Stomach smooth muscle (tissue), 2 donors: ENCODE measurements around the gene SMARCA4.

Experiments used
- H3K27ac ChIP-seq: one replicate; pipeline ENCODE4 v1.7.0; 2013; ENCODE audit warnings: mild to moderate bottlenecking, low read length, inconsistent platforms
- H3K27me3 ChIP-seq, 2 donors: one replicate each; pipeline ENCODE4 v1.7.0; 2013; ENCODE audit warnings: low read length in 2 of 2; ENCODE audit not compliant: insufficient read depth in 2 of 2, control insufficient read depth in 1 of 2
- H3K36me3 ChIP-seq, 2 donors: one replicate each; pipeline ENCODE4 v1.7.0; 2013; ENCODE audit warnings: low read length in 2 of 2; ENCODE audit not compliant: control insufficient read depth in 2 of 2, insufficient read depth in 2 of 2
- H3K4me1 ChIP-seq: one replicate; pipeline ENCODE4 v1.7.0; 2013; ENCODE audit warnings: low read length; ENCODE audit not compliant: control insufficient read depth, insufficient read depth
- H3K4me3 ChIP-seq, 2 donors: one replicate each; pipeline ENCODE4 v1.7.0; 2013; ENCODE audit warnings: low read length in 2 of 2
- H3K9ac ChIP-seq, 2 donors: one replicate each; pipeline ENCODE4 v1.7.0; 2013; ENCODE audit warnings: low read length in 2 of 2, mild to moderate bottlenecking in 1 of 2
- H3K9me3 ChIP-seq, 2 donors: one replicate each; pipeline ENCODE4 v1.7.0; 2013; ENCODE audit warnings: low read length in 2 of 2; ENCODE audit not compliant: control insufficient read depth in 2 of 2
- donor health status: healthy.
- donor health status: Pancreatic carcinoma.

The SMARCA4 gene

DNA sequence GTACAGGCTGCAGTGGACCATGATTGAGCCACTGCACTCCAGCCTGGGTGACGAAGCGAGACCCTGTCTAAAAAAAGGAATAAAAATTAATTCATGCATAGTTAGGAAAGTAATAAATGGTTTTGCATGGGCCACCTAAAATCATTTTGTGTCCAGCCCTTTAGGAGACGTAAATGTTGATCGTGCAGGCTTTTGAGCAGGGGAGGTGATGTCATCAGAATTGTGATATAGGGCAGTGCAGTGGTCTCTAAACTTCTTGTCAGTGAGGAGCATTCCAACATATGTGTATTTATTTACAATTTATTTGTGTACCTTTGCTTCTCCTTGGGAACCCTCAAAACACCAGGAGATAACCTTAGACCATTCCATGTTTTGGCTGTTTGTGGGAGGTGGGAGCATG, 3.0 kb downstream of the SMARCA4 start:
- no peaks in the 10 kb centered on the region for H3K27me3 ChIP-seq
- no peak overlapping the region for H3K9ac ChIP-seq
- H3K27ac ChIP-seq: no peak overlapping the region
- no peaks in the 10 kb centered on the region for H3K9me3 ChIP-seq
- peaks cover 11% of the 10 kb centered on the region for H3K4me1 ChIP-seq
- no peak overlapping the region for H3K4me3 ChIP-seq
- H3K36me3 ChIP-seq: no peaks in the 10 kb centered on the region

DNA sequence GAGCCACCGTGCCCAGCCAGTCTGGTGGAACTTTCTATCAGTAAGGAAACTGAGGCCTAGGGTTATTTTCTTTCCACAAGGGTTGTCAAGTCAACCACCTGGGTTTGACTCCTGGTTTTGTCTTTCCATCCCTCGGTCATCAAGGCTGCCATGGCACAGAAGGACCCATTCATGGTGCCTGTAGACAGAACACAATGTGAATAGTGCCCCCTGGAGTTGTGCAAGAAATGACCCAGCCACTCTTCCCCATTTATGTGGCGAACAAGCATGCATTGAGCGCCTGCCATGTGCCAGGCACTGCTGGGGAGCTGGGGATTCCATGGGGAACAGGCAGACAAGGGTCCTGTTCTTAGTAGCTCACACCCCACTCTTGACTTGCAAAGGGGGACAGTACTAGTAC, 4.1 kb downstream of the SMARCA4 start:
- H3K4me3 ChIP-seq: no peak overlapping the region
- peaks cover 10% of the 10 kb centered on the region for H3K4me1 ChIP-seq
- H3K9ac ChIP-seq: no peak overlapping the region
- H3K36me3 ChIP-seq: no peaks in the 10 kb centered on the region
- no peak overlapping the region for H3K27ac ChIP-seq
- no peaks in the 10 kb centered on the region for H3K9me3 ChIP-seq
- H3K27me3 ChIP-seq: no peaks in the 10 kb centered on the region

DNA sequence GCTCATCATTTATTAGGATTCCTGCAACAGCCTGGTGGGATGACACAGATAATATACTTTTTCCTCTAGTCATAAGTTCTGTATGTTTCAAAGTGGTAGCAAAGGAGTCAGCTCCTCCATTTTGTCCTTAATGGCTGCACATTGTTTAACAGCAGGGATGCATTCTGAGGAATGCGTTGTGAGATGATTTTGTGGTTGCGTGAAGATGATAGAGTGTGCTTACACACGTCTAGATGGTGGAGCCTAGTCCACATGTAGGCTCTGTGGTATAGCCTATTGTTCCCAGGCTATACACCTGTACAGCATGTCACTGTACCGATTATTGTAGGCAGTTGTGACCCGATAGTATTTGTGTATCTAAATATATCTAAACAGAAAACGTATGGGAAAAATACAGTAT, 4.6 kb downstream of the SMARCA4 start:
- H3K9me3 ChIP-seq: no peaks in the 10 kb centered on the region
- H3K27ac ChIP-seq: no peak overlapping the region
- H3K9ac ChIP-seq: no peak overlapping the region
- no peaks in the 10 kb centered on the region for H3K27me3 ChIP-seq
- peaks cover 10% of the 10 kb centered on the region for H3K4me1 ChIP-seq
- H3K36me3 ChIP-seq: no peaks in the 10 kb centered on the region
- H3K4me3 ChIP-seq: no peak overlapping the region

DNA sequence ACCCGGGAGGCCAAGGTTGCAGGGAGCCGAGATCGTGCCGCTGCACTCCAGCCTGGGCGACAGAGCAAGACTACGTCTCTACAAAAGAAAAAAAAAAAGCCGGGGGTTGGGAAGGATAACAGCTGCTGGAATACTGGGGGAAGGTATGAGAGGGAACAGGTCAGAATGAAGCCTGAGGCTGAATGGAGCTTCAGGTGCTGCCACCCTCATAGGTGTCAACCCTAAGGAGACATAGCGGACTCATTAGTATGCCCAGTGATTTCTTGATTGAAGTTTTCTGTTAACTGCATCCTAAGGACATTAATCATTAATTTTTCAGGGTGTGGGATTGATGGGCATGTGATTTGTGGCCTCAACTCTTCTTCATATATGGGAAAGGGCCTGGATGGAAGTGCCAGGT, 6.0 kb downstream of the SMARCA4 start:
- peaks cover 9% of the 10 kb centered on the region for H3K4me1 ChIP-seq
- H3K4me3 ChIP-seq: no peak overlapping the region
- H3K36me3 ChIP-seq: no peaks in the 10 kb centered on the region
- no peak overlapping the region for H3K27ac ChIP-seq
- H3K27me3 ChIP-seq: no peaks in the 10 kb centered on the region
- H3K9ac ChIP-seq: no peak overlapping the region
- H3K9me3 ChIP-seq: no peaks in the 10 kb centered on the region

DNA sequence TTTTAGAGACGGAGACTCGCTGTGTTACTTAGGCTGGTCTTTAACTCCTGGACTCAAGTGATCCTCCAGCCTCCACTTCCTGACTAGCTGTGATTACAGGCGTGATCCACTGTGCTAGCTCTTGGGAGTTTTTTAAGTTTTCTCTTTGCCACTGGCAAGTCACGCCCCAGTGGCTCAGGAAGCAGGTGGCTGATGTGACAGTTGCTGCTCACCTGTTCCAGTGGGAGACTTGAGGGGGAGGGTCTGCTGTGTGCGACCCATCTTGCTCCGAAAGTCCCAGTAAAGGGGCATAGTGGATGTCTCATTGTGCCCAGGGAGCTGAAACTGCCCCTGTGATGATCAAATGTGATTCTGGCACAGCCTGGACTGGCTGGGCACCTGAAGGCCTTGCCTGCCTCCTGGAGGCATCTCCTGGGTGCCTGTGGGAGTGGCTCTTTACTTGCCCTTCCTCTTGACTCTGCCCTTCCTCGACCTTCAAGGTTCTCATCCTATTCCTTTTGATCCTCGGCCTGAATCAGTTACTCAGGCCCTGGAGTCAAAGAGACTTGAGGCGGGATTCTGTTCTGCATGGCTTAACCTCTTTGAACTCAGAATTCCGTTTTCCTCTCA, 7.8 kb downstream of the SMARCA4 start:
- Histone ChIP-seq H3K4me1 (peaks cover 2% of the 10 kb centered on the region), H3K27ac (no peak overlapping the region), H3K9me3 (no peaks in the 10 kb centered on the region), H3K27me3 (no peaks in the 10 kb centered on the region), H3K36me3 (no peaks in the 10 kb centered on the region), H3K4me3 (no peak overlapping the region), H3K9ac (peak overlapping the region in 1 of 2 donors; percentile 5)

DNA sequence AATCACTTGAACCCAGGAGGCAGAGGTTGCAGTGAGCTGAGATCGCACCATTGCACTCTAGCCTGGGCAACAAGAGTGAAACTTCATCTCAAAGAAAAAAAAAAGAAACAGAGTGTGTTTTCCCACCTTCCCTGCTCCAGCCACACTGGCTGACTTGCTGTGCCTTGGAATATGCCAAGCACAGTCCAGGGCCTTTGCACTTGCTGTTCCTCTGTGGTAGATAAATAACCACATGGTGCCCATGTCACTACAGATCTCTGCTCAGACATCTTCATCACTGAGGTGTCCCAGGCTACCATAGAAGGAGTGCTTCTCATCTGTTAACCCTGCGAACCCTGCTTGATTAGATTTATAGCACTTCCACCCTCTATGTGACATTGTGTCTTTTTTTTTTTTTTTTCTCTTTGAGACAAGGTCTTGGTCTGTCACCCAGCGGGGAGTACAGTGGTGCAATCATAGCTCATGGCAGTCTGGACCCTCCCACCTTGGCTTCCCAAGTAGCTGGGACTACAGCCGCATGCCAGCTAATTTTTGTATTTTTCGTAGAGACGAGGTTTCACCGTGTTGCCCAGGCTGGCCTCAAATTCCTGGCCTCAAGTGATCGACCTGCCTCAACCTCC, 10.4 kb downstream of the SMARCA4 start:
- H3K27ac ChIP-seq: no peak overlapping the region
- H3K4me3 ChIP-seq: no peak overlapping the region
- H3K4me1 ChIP-seq: peaks cover 11% of the 10 kb centered on the region
- no peaks in the 10 kb centered on the region for H3K27me3 ChIP-seq
- no peak overlapping the region for H3K9ac ChIP-seq
- H3K36me3 ChIP-seq: no peaks in the 10 kb centered on the region
- H3K9me3 ChIP-seq: no peaks in the 10 kb centered on the region

DNA sequence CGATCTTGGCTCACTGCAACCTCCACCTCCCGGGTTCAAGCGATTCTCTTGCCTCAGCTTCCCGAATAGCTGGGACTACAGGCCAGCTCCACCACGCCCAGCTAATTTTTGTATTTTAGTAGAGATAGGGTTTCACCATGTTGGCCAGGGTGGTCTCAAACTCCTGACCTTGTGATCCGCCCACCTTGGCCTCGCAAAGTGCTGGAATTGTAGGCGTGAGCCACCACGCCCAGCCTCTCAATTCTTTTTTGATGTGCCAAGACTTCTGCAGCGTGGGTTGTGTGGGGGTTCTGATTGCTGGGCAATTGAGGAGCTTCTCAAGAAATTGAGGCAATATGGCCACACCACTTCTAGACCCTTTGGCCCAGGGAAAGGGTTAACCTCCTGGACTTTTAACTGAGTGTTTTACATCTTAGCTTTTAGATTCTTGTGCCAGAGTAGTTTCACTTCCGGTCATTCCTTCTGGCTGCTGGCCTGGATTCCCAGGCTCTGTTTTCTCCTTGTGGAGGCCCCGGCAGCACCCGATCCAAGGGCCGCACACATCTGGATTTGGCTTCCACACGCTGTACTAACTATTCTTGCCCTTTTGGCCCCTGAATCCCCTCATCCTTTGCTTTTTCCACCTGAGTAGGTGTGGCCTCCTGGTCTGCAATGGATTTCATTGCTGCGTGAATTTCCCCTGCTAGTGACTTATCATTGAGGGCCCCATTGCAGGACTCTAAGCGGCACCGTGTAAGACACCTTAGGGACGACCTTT, 14.7 kb downstream of the SMARCA4 start:
- Histone ChIP-seq H3K27me3 (no peaks in the 10 kb centered on the region), H3K27ac (no peak overlapping the region), H3K9ac (peak overlapping the region; percentile 51 to 64), H3K4me1 (peaks cover 20% of the 10 kb centered on the region), H3K36me3 (no peaks in the 10 kb centered on the region), H3K4me3 (peak overlapping the region; percentile 46 to 49), H3K9me3 (no peaks in the 10 kb centered on the region)

DNA sequence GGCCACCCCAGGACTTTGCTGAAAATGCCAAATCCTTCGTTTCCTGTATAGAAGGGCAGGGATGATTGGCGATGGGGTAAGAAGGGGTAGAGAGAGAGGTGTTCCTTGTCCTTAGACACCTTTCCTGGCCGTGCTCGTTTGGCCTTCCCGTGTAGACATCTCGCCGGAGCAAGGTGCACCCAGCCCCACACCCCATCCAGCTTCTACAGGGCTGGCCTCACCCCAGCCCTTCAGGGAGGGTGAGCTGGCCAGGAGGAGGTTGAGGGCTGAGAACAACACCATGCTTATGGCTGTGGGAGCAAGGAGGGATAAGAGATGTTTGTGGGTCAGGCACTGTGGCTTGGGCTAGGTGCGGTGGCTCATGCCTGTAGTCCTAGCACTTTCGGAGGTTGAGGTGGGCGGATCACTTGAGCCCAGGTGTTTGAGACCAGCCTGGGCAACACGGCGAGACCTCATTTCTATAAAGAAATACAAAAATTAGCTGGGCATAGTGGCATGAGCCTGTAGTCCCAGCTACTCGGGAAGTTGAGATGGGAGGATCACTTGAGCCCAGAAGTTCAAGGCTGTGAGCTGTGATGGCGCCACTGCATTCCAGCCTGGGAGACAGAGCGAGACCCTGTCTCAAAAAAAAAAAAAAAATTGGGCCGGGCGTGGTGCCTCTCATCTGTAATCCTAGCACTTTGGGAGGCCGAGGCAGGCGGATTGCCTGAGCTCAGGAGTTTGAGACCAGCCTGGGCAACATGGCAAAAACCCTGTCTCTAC, 15.5 kb downstream of the SMARCA4 start:
- H3K9me3 ChIP-seq: no peaks in the 10 kb centered on the region
- no peaks in the 10 kb centered on the region for H3K27me3 ChIP-seq
- H3K4me3 ChIP-seq: peak overlapping the region; percentile 46 to 49
- peak overlapping the region; percentile 51 to 64 for H3K9ac ChIP-seq
- H3K4me1 ChIP-seq: peaks cover 20% of the 10 kb centered on the region
- H3K27ac ChIP-seq: no peak overlapping the region
- H3K36me3 ChIP-seq: no peaks in the 10 kb centered on the region

DNA sequence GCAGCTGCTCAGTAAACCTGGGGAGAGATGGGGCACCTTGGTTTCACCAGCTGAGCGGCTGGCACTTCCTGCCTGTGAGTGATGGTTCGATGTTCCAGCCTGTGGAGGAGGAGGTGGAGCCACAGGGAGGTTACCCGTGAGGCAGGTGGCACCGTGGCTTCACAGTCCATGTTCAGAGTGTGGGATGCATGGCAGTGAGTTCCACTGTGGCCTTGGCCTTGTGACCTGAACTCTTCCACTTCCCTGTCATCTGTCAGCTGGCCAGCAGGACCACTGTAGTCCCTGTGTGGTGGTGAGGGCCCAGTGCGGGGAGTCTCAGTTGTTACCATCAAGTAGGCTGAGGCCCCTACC, 16.9 kb downstream of the SMARCA4 start:
- H3K27ac ChIP-seq: no peak overlapping the region
- no peak overlapping the region for H3K9ac ChIP-seq
- H3K4me1 ChIP-seq: peaks cover 20% of the 10 kb centered on the region
- no peaks in the 10 kb centered on the region for H3K27me3 ChIP-seq
- no peak overlapping the region for H3K4me3 ChIP-seq
- H3K36me3 ChIP-seq: no peaks in the 10 kb centered on the region
- no peaks in the 10 kb centered on the region for H3K9me3 ChIP-seq

DNA sequence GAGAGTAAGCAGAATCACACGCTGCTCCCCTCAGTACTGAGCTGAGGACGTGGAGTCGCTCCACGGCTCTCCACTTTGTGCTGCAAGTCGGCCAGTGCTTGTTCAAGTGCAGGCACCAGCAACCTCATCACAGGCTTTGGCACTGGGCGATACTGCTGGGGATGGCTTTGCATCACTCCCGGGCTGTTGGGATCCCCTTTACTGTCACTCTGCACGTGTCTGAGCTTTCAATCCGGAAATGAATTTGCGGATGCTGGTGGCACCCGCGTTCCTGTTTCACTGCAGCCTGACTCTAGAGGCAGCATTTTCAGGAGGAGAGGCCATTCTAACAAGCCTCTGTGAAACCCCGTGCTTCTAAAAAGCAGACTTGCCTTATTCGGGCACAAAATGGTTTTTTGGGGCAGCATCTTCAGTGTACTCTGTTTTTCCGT, 19.1 kb downstream of the SMARCA4 start:
- Histone ChIP-seq H3K27me3 (no peaks in the 10 kb centered on the region), H3K4me3 (peak overlapping the region in 1 of 2 donors; percentile 29), H3K36me3 (peaks cover 5 to 9% of the 10 kb centered on the region in 2 donors), H3K9ac (no peak overlapping the region), H3K27ac (no peak overlapping the region), H3K4me1 (peaks cover 20% of the 10 kb centered on the region), H3K9me3 (no peaks in the 10 kb centered on the region)
